CD4-positive, alpha-beta T cell treated with Interleukin-6 at 100 ng/mL for 8 hours (primary cell): ENCODE measurements around the gene NFYA.
"Not testable (repeated sequence)": the region's sequence is repeated elsewhere in the genome, so short reads cannot be mapped to it uniquely, and the experiment has no call there.

ENCODE experiments used
- DNase-seq: peaks from one replicate; pipeline ENCODE4 v3.0.0-alpha.2; 2020; ENCODE audit warnings: mixed read lengths, low spot score

Gene NFYA

GRCh38 chr6:41115027-41115426, 42.3 kb downstream of the NFYA start:
- DNase-seq, result not testable (repeated sequence)

DNA sequence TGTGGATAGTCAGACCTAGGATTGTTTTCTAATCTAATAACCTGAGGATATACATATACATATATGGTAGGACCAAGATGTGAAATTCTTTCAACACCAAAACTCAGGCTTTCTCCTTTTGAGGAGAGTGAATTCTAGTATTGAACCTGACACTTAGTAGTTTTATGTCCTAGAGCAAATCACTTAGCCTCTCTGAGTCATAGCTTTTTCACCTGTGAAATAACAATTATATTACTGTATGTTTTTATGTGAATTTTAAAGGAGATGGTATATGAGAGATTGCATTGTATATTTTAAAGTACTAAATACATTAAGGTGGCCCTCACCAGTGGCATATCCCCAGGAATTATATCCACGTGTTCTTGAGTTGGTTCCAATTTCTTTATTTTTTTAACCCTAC, 46.7 kb downstream of the NFYA start:
- DNase-seq, result no peak

GRCh38 chr6:41120058-41120457, 47.3 kb downstream of the NFYA start:
- DNase-seq, result no peak

- DNase-seq, result no peak
Observed at GRCh38 chr6:41122373-41122772, 49.6 kb downstream of the NFYA start.

DNA sequence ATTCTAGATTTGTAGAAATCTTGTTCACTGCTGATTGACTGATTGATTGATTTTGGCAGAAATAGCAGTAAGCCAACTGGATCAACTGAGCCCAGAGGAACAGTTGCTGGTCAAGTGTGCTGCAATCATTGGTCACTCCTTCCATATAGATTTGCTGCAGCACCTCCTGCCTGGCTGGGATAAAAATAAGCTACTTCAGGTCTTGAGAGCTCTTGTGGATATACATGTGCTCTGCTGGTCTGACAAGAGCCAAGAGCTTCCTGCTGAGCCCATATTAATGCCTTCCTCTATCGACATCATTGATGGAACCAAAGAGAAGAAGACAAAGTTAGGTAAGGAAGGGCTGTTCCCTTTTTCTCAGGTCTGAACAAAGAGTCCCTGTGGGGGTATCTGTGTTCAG, 50.1 kb downstream of the NFYA start:
- no peak for DNase-seq

DNA sequence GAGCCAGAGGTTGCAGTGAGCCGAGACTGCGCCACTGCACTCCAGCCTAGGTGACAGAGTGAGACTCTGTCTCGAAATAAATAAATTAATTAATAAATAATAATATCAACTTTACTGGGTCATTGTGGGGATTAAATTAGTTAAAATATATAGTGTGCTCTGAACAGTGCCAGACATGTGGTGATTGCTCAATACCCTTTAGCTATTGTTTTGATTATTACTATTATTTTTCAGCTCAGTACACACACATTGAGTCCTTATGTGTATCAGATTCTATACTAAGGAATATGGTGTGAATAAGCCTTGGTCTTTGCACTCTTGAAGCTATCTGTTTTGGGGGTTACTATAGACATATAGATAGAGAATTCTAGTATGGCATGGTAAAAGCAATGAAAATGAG, 52.5 kb downstream of the NFYA start:
- DNase-seq, result no peak

DNA sequence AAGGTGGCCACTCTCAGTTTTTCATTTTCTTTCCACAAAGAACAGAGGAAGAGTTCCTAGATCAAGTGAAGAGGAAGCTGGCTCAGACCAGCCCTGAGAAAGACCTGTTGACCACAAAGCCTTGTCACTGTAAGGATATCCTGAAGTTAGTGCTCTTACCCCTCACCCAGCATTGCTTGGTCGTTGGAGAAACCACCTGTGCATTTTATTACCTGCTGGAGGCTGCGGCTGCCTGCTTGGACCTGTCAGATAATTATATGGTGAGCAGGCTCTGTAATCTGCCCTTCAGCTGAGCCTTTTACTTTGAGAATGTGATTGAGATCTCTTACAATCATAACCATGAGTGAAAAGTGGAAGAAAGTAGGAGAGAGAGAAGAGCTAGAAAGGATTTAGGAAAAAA, 59.5 kb downstream of the NFYA start:
- no peak for DNase-seq

GRCh38 chr6:41135062-41135832, 62.5 kb downstream of the NFYA start:
- DNase-seq, result no peak

- DNase-seq, result no peak
Observed at GRCh38 chr6:41136911-41137310, 64.1 kb downstream of the NFYA start.

DNA sequence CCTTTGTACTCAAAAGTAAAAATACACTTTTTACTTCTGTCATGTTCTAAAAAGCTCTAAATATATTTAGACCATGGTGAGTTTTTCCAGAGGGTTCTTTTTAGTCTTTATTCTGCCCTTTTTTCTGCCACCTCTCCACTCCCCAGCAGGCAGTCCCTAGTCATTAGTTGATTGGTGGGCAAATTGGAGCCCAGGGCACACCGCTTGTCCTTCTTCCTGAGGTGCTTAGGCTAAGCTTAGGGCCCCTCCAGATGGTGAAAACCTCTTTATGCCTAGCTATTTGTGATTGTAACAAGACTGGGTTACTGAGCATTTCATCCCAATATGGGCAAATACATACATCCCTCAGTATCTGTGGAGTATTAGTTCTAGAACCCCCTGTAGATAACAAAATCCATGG, 75.1 kb downstream of the NFYA start:
- no peak for DNase-seq
